Naive thymus-derived CD8-positive, alpha-beta T cell (primary cell): Measurements from ENCODE around the gene TRIM33. TPM values are rescaled to one million over a fixed set of nuclear protein-coding genes. Genes with fewer than 3 reads are reported as not detected.
A peak's percentile ranks its signal among the peaks of the same experiment; 100 is the strongest.

Experiments
- ATAC-seq, 2 donors: fragments of 150-1000 bp; cut with Tn5 transposase in 1 of 2; sonication (Bioruptor Pico), chemical (Tn5 transposase) in 1 of 2; 1 replicate in 1 of 2; 2 replicates in 1 of 2; pipeline ENCODE4 v1.10.0; 2021; ENCODE audit warnings: mild to moderate bottlenecking in 2 of 2, moderate library complexity in 2 of 2
- POLR2A ChIA-PET: fragments of 350-600 bp; sonication (Branson Sonifier 250); formaldehyde crosslinking; loops from one replicate; lab custom pipeline; 2021; ENCODE audit warnings: antibody characterized with exemption; lab: Charles Lee
- DNase-seq, 10 donors: peaks; one replicate each; pipeline versions ENCODE4 v3.0.0 to v3.0.0-alpha.2; 2020 to 2022
- H3K27ac Mint-ChIP-seq, 10 donors: one replicate each; pipeline ENCODE4 v1.8.0; 2020 to 2022; ENCODE audit warnings: mild to moderate bottlenecking in 10 of 10, mixed read lengths in 10 of 10, moderate library complexity in 4 of 10, inconsistent platforms in 1 of 10
- H3K27me3 Mint-ChIP-seq, 5 donors: one replicate each; pipeline ENCODE4 v1.8.0; 2021 to 2022; ENCODE audit warnings: mixed read lengths in 5 of 5
- H3K36me3 Mint-ChIP-seq, 3 donors: one replicate each; pipeline ENCODE4 v1.8.0; 2020 to 2022; ENCODE audit warnings: mixed read lengths in 3 of 3, mild to moderate bottlenecking in 2 of 3, inconsistent platforms in 1 of 3
- H3K4me1 Mint-ChIP-seq, 4 donors: one replicate each; pipeline ENCODE4 v1.8.0; 2021 to 2022; ENCODE audit warnings: mixed read lengths in 4 of 4
- H3K4me3 Mint-ChIP-seq, 10 donors: one replicate each; pipeline ENCODE4 v1.8.0; 2020 to 2022; ENCODE audit warnings: mild to moderate bottlenecking in 10 of 10, mixed read lengths in 10 of 10, moderate library complexity in 6 of 10, inconsistent platforms in 1 of 10
- H3K9me3 Mint-ChIP-seq, 9 donors: one replicate each; pipeline ENCODE4 v1.8.0; 2020 to 2022; ENCODE audit warnings: mixed read lengths in 9 of 9, mild to moderate bottlenecking in 3 of 9, inconsistent platforms in 1 of 9, moderate library complexity in 1 of 9
- polyA plus RNA-seq, 3 donors: library from polyadenylated mRNA; unstranded; fragments of 300-500 nt; fragmentation: Illumina TruSeq; gene quantifications; one replicate each; pipeline ENCODE4 v1.2.3, GENCODE V29; 2021
- total RNA-seq, 8 experiments: library from RNA in 2 of 8; stranded (reverse) in 2 of 8; gene quantifications; one replicate each; pipeline ENCODE4 v1.2.3 and lab custom pipeline; 2021 to 2026

The TRIM33 gene
- total RNA-seq (10 to 100 TPM; 57.5 to 58.6 TPM), polyA plus RNA-seq (10 to 100 TPM; 18.2 to 32.2 (median 23.2) TPM), total RNA-seq (lab: John Stamatoyannopoulos, UW) (96.4 to 150 (median 122) reads per million in 6 experiments)

DNA sequence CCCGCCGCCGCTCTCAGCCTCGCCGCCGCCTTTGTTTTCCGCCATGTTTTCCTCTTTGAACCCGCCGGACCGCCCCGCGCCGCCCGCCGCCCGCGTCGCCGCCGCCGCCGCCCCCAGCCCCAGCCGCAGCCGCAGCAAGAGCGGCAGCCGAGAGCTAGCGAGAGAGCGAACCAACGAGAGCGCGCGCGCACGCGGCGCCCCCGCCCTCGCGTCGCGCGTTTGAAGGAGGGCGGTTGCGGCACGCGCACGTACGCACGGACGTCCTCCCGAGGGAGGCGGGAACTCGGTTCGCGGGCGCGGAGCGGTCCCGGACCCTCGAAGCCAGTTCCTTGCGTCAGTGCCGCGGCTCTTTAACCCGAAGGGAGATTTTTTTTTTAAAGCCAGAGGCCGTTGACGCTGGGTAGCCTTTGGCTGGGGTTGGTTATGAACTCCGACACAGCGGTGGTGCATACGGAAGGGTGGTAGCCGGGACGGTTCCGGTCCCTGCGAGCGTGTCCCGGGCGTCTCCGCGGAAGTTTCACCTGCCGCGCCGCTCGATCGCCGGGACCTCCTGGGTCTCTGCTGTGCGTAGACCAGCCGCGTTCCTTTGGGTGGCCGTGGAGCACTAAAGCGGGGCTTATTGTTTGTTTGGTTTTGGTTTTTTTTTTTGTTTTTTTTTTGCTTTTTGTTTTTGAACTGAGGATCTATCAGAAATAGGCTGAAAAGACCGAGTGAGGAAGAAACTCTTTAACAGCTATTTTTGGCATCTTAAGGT, at the start of gene TRIM33:
Gene TRIM33, minus strand, starts transcription at position 172 of the 754 bp plus-strand sequence. Its CDS starts 127 bp downstream, at position 45.
- peak within 1 kb of the TSS; percentile 83 to 100 (median 97) for H3K4me3 Mint-ChIP-seq
- H3K27me3 Mint-ChIP-seq = no peaks in the 10 kb centered on the region
- peak within 1 kb of the TSS; percentile 98 to 100 (median 99) for H3K27ac Mint-ChIP-seq
- H3K9me3 Mint-ChIP-seq = no peaks in the 10 kb centered on the region
- ATAC-seq = peak; percentile 70 to 79
- POLR2A ChIA-PET = interaction anchor here (0.6 to 2.9 kb wide), 20 partner anchors 9 to 1881 kb away, joined by 3 to 40 read pairs (median 4); partner anchors contain the start of genes BCAS2, CSDE1 and NRAS
- peaks cover 0 to 13% (median 0%) of the 10 kb centered on the region in 3 donors for H3K36me3 Mint-ChIP-seq
- peaks cover 33 to 57% (median 54%) of the 10 kb centered on the region in 4 donors for H3K4me1 Mint-ChIP-seq
- peak; percentile 86 to 95 (median 92) for DNase-seq

DNA sequence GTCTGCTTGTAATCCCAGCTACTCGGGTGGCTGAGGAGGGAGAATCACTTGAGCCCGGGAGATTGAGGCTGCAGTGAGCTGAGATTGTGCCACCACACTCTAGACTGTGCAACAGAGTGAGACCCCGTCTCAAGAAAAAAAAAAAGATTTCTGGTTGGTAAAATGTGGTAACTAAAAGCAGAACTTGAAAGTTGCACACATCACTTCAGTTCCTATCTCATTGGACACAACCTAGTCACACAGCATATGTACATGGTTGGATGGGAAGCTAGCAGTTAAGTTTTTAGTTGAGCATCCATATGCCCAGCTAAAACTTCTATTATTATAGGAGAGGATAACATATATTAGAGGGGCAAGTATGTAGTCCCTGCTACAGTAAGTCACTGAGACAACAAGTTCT, 48.4 kb upstream of the TRIM33 start:
- Mint-ChIP-seq H3K4me1 (peaks cover 0 to 10% (median 1%) of the 10 kb centered on the region in 4 donors), H3K4me3 (no peak overlapping the region), H3K27me3 (no peaks in the 10 kb centered on the region), H3K27ac (peak overlapping the region in 1 of 10 donors; percentile 41), H3K36me3 (peaks cover 0 to 6% (median 0%) of the 10 kb centered on the region in 3 donors), H3K9me3 (no peaks in the 10 kb centered on the region)
- POLR2A ChIA-PET = no interaction called here
- DNase-seq = no peak
- no peak for ATAC-seq

DNA sequence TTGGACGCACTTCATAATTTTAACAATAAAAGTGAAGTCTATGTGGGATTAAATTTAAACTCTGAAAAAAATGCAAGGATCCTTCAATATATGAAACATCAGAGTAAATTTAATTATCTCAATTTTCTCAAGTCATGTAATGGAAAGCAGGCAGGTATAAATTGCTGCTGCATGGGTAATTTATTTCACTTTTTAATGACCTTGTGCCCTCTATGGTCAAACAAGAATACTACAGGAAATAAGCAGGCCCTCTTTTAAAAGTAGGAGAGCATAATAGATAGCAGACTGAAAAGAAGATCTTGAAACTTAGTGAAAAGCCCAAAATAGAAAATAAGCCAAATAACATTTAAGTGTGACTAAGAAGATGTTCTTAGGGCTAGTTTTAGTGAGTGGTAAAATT, 47.5 kb upstream of the TRIM33 start:
- peak overlapping the region in 1 of 10 donors; percentile 45 for H3K27ac Mint-ChIP-seq
- ATAC-seq = peak in 1 of 2 donors; percentile 38
- H3K4me3 Mint-ChIP-seq = no peak overlapping the region
- H3K4me1 Mint-ChIP-seq = peaks cover 0 to 10% (median 1%) of the 10 kb centered on the region in 4 donors
- peaks cover 0 to 3% (median 0%) of the 10 kb centered on the region in 3 donors for H3K36me3 Mint-ChIP-seq
- H3K9me3 Mint-ChIP-seq = no peaks in the 10 kb centered on the region
- DNase-seq = peak in 3 of 10 donors; percentile 27 to 42 (median 30)
- POLR2A ChIA-PET = no interaction called here
- H3K27me3 Mint-ChIP-seq = no peaks in the 10 kb centered on the region

DNA sequence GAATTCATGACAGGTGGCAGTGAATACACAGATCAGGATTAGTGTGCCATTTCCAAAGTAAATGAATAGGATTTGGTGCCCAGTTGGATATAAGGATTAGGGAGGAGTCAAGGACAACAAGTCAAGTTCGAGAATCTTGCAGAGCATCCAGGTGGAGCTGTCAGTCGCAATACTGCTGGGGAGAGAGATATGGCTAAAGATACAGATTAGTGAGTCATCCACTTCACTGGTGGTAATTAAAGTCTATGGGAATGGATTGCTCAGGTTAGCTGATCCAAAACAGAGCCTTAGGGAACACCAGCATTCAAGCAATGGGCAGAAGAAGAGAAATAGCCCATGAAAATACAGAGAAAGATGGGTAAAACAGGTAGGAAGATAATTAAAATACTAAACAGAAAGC, 43.6 kb upstream of the TRIM33 start:
- peaks cover 0 to 4% (median 0%) of the 10 kb centered on the region in 5 donors for H3K27me3 Mint-ChIP-seq
- POLR2A ChIA-PET = no interaction called here
- DNase-seq (no peak), ATAC-seq (no peak)
- no peaks in the 10 kb centered on the region for H3K9me3 Mint-ChIP-seq
- H3K4me3 Mint-ChIP-seq = no peak overlapping the region
- H3K27ac Mint-ChIP-seq = no peak overlapping the region
- H3K36me3 Mint-ChIP-seq = peaks cover 0 to 3% (median 0%) of the 10 kb centered on the region in 3 donors
- peaks cover 0 to 3% (median 0%) of the 10 kb centered on the region in 4 donors for H3K4me1 Mint-ChIP-seq

DNA sequence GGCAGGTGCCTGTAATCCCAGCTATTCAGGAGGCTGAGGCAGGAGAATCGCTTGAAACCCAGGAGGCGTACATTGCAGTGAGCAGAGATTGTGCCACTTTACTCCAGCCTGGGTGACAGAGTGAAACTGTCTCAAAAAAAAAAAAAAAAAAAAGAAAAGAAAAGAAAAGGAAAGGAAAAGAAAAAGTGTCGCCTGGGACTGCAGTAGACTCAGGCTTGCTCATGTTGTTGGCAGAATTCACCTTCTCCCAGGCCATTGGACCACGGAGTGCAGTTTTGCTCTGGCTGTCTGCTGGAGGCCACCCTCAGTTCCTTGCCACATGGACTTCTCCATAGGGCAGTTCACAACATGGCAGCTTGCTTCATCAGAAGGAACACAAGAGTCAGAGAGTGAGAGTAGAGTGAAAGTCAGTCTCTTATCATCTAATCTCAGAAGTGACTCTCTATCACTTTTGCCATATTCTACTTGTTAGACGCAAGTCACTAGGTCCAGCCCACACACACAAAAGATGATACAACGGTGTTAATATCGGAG, 41.2 kb upstream of the TRIM33 start:
- Mint-ChIP-seq H3K4me3 (no peak overlapping the region), H3K9me3 (no peaks in the 10 kb centered on the region), H3K4me1 (no peaks in the 10 kb centered on the region), H3K27ac (no peak overlapping the region), H3K27me3 (peaks cover 0 to 4% (median 2%) of the 10 kb centered on the region in 5 donors), H3K36me3 (peaks cover 0 to 3% (median 0%) of the 10 kb centered on the region in 3 donors)
- POLR2A ChIA-PET = no interaction called here
- DNase-seq (no peak), ATAC-seq (no peak)

DNA sequence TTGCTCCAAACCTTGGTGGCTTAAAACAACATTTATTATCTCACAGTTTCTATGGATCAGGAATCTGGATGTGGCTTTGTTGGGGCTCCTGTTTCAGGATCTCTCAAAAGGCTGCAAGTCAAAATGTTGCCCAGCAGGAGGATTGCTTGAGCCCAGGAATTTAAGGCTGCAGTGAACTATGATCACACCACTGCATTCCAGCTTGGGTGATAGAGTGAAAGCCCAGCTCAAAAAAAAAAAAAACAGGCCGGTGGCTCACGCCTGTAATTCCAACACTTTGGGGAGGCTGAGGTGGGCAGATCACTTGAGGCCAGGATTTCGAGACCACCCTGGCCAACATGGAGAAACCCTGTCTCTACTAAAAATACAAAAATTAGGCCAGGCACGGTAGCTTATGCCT, 40.4 kb upstream of the TRIM33 start:
- Mint-ChIP-seq H3K27ac (no peak overlapping the region), H3K9me3 (no peaks in the 10 kb centered on the region), H3K36me3 (peaks cover 0 to 3% (median 0%) of the 10 kb centered on the region in 3 donors), H3K4me3 (no peak overlapping the region), H3K27me3 (peaks cover 0 to 4% (median 2%) of the 10 kb centered on the region in 5 donors), H3K4me1 (no peaks in the 10 kb centered on the region)
- no peak for DNase-seq
- POLR2A ChIA-PET = no interaction called here
- ATAC-seq = no peak

DNA sequence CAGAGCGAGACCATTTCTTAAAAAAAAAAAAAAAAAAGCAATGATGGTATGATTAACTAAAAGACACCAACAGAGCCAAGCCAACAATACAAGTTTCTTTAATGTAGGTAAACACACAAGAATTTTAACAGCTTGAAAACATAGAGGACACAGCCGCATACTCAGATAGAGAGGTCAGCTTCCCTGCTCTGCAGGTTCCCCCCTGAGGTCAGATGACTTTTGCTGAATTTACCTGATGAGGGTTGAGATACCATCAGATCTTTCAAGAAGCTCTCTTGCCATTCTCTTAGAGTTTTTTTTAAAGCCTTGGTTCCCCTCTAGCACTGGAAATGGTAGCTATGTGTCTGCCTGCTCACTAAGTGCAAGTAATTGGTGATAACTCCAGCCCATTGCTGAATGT, 39.3 kb upstream of the TRIM33 start:
- POLR2A ChIA-PET = interaction anchor here (0.6 kb wide), 1 partner anchor 108 kb away, joined by 4 read pairs; no protein-coding TSS in a partner anchor
- H3K4me3 Mint-ChIP-seq = no peak overlapping the region
- H3K36me3 Mint-ChIP-seq = peaks cover 0 to 3% (median 0%) of the 10 kb centered on the region in 3 donors
- H3K9me3 Mint-ChIP-seq = no peaks in the 10 kb centered on the region
- ATAC-seq (no peak), DNase-seq (no peak)
- H3K27me3 Mint-ChIP-seq = peaks cover 0 to 4% (median 2%) of the 10 kb centered on the region in 5 donors
- no peak overlapping the region for H3K27ac Mint-ChIP-seq
- H3K4me1 Mint-ChIP-seq = no peaks in the 10 kb centered on the region

DNA sequence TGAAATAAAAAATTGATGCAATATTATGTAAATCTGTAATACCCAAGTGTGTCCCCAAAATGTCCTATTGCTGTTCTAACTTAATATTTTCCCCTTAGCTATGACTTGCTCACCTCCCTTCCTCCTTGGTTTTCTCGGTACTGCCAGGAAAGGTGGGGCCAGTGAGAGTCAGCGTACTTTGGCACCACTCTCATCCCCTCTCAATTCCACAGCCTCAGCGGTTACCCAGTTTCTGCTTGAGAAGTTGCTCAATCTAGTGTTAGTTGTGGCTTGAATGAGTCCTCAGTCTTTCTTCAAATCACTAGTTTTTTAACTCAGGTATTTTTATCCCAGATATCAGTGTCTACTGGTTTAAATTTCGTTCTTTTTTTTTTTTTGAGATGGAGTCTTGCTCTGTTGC, 38.1 kb upstream of the TRIM33 start:
- peaks cover 0 to 3% (median 0%) of the 10 kb centered on the region in 3 donors for H3K36me3 Mint-ChIP-seq
- H3K4me1 Mint-ChIP-seq = no peaks in the 10 kb centered on the region
- H3K4me3 Mint-ChIP-seq = no peak overlapping the region
- no peaks in the 10 kb centered on the region for H3K9me3 Mint-ChIP-seq
- DNase-seq (no peak), ATAC-seq (no peak)
- H3K27me3 Mint-ChIP-seq = peaks cover 0 to 9% (median 2%) of the 10 kb centered on the region in 5 donors
- H3K27ac Mint-ChIP-seq = no peak overlapping the region
- POLR2A ChIA-PET = no interaction called here

DNA sequence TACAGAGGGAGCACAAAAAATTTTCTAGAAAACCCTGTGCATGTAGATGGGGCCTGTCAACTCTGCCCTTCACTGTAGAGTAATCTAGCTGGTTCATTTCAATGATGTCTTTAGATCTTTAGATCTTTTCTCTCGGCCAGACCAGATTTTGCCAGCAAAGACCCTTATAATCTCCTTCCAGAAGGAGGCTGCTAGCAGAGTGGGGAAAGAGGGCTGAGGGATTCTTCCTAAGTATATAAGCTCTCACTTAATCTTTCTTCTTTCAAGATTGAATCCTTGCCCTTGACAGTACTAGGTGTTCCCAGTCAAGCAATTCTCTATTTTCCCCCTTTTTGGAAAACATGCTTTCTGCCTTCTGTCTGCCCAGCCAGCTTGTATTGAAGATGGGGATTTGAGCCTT, 36.1 kb upstream of the TRIM33 start:
- peaks cover 0 to 9% (median 2%) of the 10 kb centered on the region in 5 donors for H3K27me3 Mint-ChIP-seq
- H3K9me3 Mint-ChIP-seq = no peaks in the 10 kb centered on the region
- DNase-seq (no peak), ATAC-seq (no peak)
- H3K27ac Mint-ChIP-seq = no peak overlapping the region
- POLR2A ChIA-PET = no interaction called here
- no peaks in the 10 kb centered on the region for H3K36me3 Mint-ChIP-seq
- no peaks in the 10 kb centered on the region for H3K4me1 Mint-ChIP-seq
- H3K4me3 Mint-ChIP-seq = no peak overlapping the region

DNA sequence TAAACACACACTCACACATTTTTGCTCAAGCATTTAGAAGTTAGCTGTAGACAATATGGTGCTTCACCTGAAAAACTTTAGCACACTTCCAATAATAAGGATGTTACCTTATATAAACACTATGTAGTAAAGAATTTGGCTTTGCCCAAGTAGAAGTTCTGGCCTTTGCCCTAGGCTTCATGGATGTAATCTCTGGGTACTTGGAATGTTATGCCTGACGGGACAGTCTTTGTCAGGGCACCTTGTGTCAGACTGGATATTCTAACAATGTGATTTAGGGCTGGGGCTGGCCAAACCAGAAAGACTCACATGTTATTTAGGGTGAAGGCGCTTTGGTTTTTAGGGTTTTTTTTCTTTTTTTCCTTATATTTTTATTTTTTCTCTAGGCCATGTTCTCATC, 34.8 kb upstream of the TRIM33 start:
- peaks cover 0 to 6% (median 1%) of the 10 kb centered on the region in 5 donors for H3K27me3 Mint-ChIP-seq
- POLR2A ChIA-PET = no interaction called here
- H3K27ac Mint-ChIP-seq = no peak overlapping the region
- H3K9me3 Mint-ChIP-seq = no peaks in the 10 kb centered on the region
- ATAC-seq = no peak
- H3K36me3 Mint-ChIP-seq = no peaks in the 10 kb centered on the region
- no peaks in the 10 kb centered on the region for H3K4me1 Mint-ChIP-seq
- no peak overlapping the region for H3K4me3 Mint-ChIP-seq
- no peak for DNase-seq

DNA sequence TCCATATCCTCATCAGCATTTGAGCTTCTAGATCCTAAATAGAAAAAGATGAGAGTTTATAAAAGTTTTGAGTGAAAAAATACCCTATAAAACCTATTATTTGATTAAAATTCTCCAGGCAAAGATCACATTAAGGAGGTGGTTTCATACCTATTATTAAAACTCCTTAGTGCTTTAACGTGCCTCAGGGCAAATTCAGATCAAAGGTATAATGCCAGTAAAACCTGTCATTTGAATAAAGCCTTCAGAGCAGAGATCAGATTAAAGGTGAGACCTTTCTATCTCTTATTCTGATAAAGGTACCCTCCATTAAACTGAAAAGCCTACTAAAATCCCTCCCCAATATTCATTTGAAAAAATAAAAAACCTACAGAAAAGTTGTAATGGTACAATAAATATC, 34.3 kb upstream of the TRIM33 start:
- ATAC-seq = no peak
- no peaks in the 10 kb centered on the region for H3K36me3 Mint-ChIP-seq
- DNase-seq = no peak
- peaks cover 0 to 5% (median 1%) of the 10 kb centered on the region in 5 donors for H3K27me3 Mint-ChIP-seq
- no peak overlapping the region for H3K4me3 Mint-ChIP-seq
- H3K4me1 Mint-ChIP-seq = no peaks in the 10 kb centered on the region
- no peak overlapping the region for H3K27ac Mint-ChIP-seq
- no peaks in the 10 kb centered on the region for H3K9me3 Mint-ChIP-seq
- POLR2A ChIA-PET = no interaction called here

DNA sequence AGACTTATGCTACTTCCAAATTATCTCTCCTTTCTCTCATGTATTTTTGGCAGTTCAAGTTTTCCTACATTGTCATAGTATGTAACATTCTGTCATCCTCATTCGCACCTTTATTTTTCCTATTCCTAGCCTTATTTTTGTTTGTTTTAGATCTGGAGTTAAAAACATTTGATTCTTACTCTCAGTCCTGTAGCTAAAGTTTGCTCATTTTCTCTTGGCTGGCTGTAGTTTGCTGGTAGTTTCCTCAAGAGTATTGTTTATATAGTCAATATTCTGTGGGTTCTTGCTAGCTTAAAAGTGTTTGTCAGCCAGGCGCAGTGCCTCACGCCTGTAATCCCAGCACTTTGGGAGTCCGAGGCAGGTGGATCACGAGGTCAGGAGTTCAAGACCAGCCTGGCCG, 29.8 kb upstream of the TRIM33 start:
- Mint-ChIP-seq H3K27ac (peak overlapping the region in 2 of 10 donors; percentile 6 to 46), H3K27me3 (peaks cover 0 to 8% (median 5%) of the 10 kb centered on the region in 5 donors), H3K36me3 (no peaks in the 10 kb centered on the region), H3K9me3 (no peaks in the 10 kb centered on the region), H3K4me1 (peaks cover 0 to 1% (median 0%) of the 10 kb centered on the region in 4 donors), H3K4me3 (no peak overlapping the region)
- POLR2A ChIA-PET = no interaction called here
- ATAC-seq = no peak
- no peak for DNase-seq

DNA sequence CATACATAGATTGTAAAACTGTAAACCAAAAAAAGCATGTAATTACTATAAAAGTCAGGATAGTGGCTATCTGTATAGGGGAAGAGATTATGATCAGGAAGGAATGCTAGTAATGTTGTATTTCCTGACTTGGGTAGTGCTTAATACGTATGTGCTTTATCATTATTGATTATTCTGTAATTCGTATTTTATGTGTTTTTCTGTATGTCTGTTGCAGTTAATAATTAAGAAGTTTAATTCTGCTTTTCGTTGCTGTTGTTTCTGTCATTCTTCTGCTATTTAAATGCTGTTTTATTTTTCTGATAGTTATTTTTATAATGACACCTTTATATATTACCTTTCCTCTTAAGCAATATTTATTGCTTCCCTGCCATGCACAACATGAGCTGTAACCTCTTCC, 29.3 kb upstream of the TRIM33 start:
- POLR2A ChIA-PET = no interaction called here
- peaks cover 0 to 1% (median 0%) of the 10 kb centered on the region in 4 donors for H3K4me1 Mint-ChIP-seq
- peak overlapping the region in 1 of 10 donors; percentile 6 for H3K27ac Mint-ChIP-seq
- H3K27me3 Mint-ChIP-seq = peaks cover 0 to 8% (median 5%) of the 10 kb centered on the region in 5 donors
- H3K9me3 Mint-ChIP-seq = no peaks in the 10 kb centered on the region
- DNase-seq (no peak), ATAC-seq (no peak)
- no peaks in the 10 kb centered on the region for H3K36me3 Mint-ChIP-seq
- H3K4me3 Mint-ChIP-seq = no peak overlapping the region
